Immature natural killer cell (primary cell): ENCODE measurements around the gene ARHGAP31. TPM values are rescaled to one million over a fixed set of nuclear protein-coding genes. Genes with fewer than 3 reads are reported as not detected.

ENCODE experiments used
- DNase-seq, 3 donors: peaks; one replicate each; pipeline ENCODE4 v3.0.0; 2022; ENCODE audit warnings: mixed read lengths in 1 of 3
- H3K27ac Mint-ChIP-seq, 6 donors: one replicate each; pipeline ENCODE4 v1.8.0; 2020; ENCODE audit warnings: mixed read lengths in 6 of 6, mild to moderate bottlenecking in 5 of 6, inconsistent platforms in 4 of 6, moderate library complexity in 3 of 6
- H3K27me3 Mint-ChIP-seq, 3 donors: one replicate each; pipeline ENCODE4 v1.8.0; 2020 to 2021; ENCODE audit warnings: low read depth in 3 of 3, mild to moderate bottlenecking in 3 of 3, mixed read lengths in 3 of 3, moderate library complexity in 3 of 3, inconsistent platforms in 1 of 3
- H3K36me3 Mint-ChIP-seq, 3 donors: one replicate each; pipeline ENCODE4 v1.8.0; 2020; ENCODE audit warnings: mixed read lengths in 3 of 3, inconsistent platforms in 2 of 3, mild to moderate bottlenecking in 2 of 3
- H3K4me1 Mint-ChIP-seq, 2 donors: one replicate each; pipeline ENCODE4 v1.8.0; 2020; ENCODE audit warnings: inconsistent platforms in 2 of 2, mild to moderate bottlenecking in 2 of 2, mixed read lengths in 2 of 2, moderate library complexity in 1 of 2
- H3K4me3 Mint-ChIP-seq, 5 donors: one replicate each; pipeline ENCODE4 v1.8.0; 2020; ENCODE audit warnings: mild to moderate bottlenecking in 5 of 5, mixed read lengths in 5 of 5, inconsistent platforms in 3 of 5, moderate library complexity in 3 of 5
- H3K9me3 Mint-ChIP-seq, 6 donors: one replicate each; pipeline ENCODE4 v1.8.0; 2020; ENCODE audit warnings: mild to moderate bottlenecking in 6 of 6, mixed read lengths in 6 of 6, inconsistent platforms in 4 of 6, moderate library complexity in 3 of 6
- polyA plus RNA-seq, 3 donors: library from polyadenylated mRNA; unstranded; fragments of 300-500 nt; fragmentation: Illumina TruSeq; gene quantifications; one replicate each; pipeline ENCODE4 v1.2.3, GENCODE V29; 2021

Gene ARHGAP31
- polyA plus RNA-seq, 3 donors from 2014 or later = 1.1 to 4.9 (median 2.8) TPM

GRCh38 chr3:119376758-119377157 is 82.6 kb downstream of the ARHGAP31 start:
- no peaks in the 10 kb centered on the region for H3K9me3 Mint-ChIP-seq
- H3K4me1 Mint-ChIP-seq = no peaks in the 10 kb centered on the region

GRCh38 chr3:119378259-119378803 is 84.1 kb downstream of the ARHGAP31 start:
- H3K27me3 Mint-ChIP-seq = peaks cover 0 to 1% (median 0%) of the 10 kb centered on the region in 3 donors
- H3K27ac Mint-ChIP-seq = no peak overlapping the region
- H3K4me3 Mint-ChIP-seq = no peak overlapping the region
- no peaks in the 10 kb centered on the region for H3K9me3 Mint-ChIP-seq
- no peaks in the 10 kb centered on the region for H3K4me1 Mint-ChIP-seq
- H3K36me3 Mint-ChIP-seq = peaks cover 9 to 17% (median 13%) of the 10 kb centered on the region in 3 donors
- no peak for DNase-seq

More at GRCh38 chr3:119376758-119377157, 82.6 kb downstream of the ARHGAP31 start:
- DNase-seq = no peak
- Mint-ChIP-seq H3K4me3 (no peak overlapping the region), H3K27me3 (no peaks in the 10 kb centered on the region), H3K36me3 (peaks cover 4 to 6% (median 5%) of the 10 kb centered on the region in 3 donors), H3K27ac (no peak overlapping the region)

GRCh38 chr3:119380697-119381096 is 86.5 kb downstream of the ARHGAP31 start:
- Mint-ChIP-seq H3K4me1 (no peaks in the 10 kb centered on the region), H3K36me3 (peaks cover 14 to 23% (median 16%) of the 10 kb centered on the region in 3 donors)

GRCh38 chr3:119382134-119382533 is 88.0 kb downstream of the ARHGAP31 start:
- H3K4me1 Mint-ChIP-seq = no peaks in the 10 kb centered on the region
- H3K27me3 Mint-ChIP-seq = peaks cover 0 to 1% (median 0%) of the 10 kb centered on the region in 3 donors
- H3K36me3 Mint-ChIP-seq = peaks cover 10 to 20% (median 15%) of the 10 kb centered on the region in 3 donors
- no peak for DNase-seq
- H3K27ac Mint-ChIP-seq = no peak overlapping the region
- no peak overlapping the region for H3K4me3 Mint-ChIP-seq
- no peaks in the 10 kb centered on the region for H3K9me3 Mint-ChIP-seq

More at GRCh38 chr3:119380697-119381096, 86.5 kb downstream of the ARHGAP31 start:
- peaks cover 0 to 1% (median 0%) of the 10 kb centered on the region in 3 donors for H3K27me3 Mint-ChIP-seq
- H3K4me3 Mint-ChIP-seq = no peak overlapping the region
- no peaks in the 10 kb centered on the region for H3K9me3 Mint-ChIP-seq
- no peak for DNase-seq
- no peak overlapping the region for H3K27ac Mint-ChIP-seq

GRCh38 chr3:119388577-119388976 is 94.4 kb downstream of the ARHGAP31 start:
- H3K4me1 Mint-ChIP-seq = no peaks in the 10 kb centered on the region

GRCh38 chr3:119395923-119396358 is 101.8 kb downstream of the ARHGAP31 start:
- H3K27ac Mint-ChIP-seq = peak overlapping the region in 3 of 6 donors; percentile 21 to 71 (median 22)

More at GRCh38 chr3:119388577-119388976, 94.4 kb downstream of the ARHGAP31 start:
- Mint-ChIP-seq H3K27me3 (no peaks in the 10 kb centered on the region), H3K9me3 (no peaks in the 10 kb centered on the region), H3K4me3 (no peak overlapping the region), H3K27ac (no peak overlapping the region), H3K36me3 (peaks cover 8 to 28% (median 26%) of the 10 kb centered on the region in 3 donors)
- DNase-seq = no peak

GRCh38 chr3:119396870-119397269 is 102.7 kb downstream of the ARHGAP31 start:
- no peaks in the 10 kb centered on the region for H3K9me3 Mint-ChIP-seq
- no peak overlapping the region for H3K4me3 Mint-ChIP-seq
- H3K4me1 Mint-ChIP-seq = peaks cover 6 to 10% of the 10 kb centered on the region in 2 donors
- no peak for DNase-seq
- no peak overlapping the region for H3K27ac Mint-ChIP-seq
- H3K36me3 Mint-ChIP-seq = peaks cover 21 to 43% (median 31%) of the 10 kb centered on the region in 3 donors
- no peaks in the 10 kb centered on the region for H3K27me3 Mint-ChIP-seq

More at GRCh38 chr3:119395923-119396358, 101.8 kb downstream of the ARHGAP31 start:
- peak in 1 of 3 donors; percentile 0 for DNase-seq
- peaks cover 6 to 10% of the 10 kb centered on the region in 2 donors for H3K4me1 Mint-ChIP-seq
- H3K9me3 Mint-ChIP-seq = no peaks in the 10 kb centered on the region
- H3K27me3 Mint-ChIP-seq = no peaks in the 10 kb centered on the region
- H3K4me3 Mint-ChIP-seq = no peak overlapping the region
- peaks cover 14 to 38% (median 28%) of the 10 kb centered on the region in 3 donors for H3K36me3 Mint-ChIP-seq

- Mint-ChIP-seq H3K4me1 (peaks cover 6 to 10% of the 10 kb centered on the region in 2 donors), H3K9me3 (no peaks in the 10 kb centered on the region), H3K36me3 (peaks cover 6 to 35% (median 16%) of the 10 kb centered on the region in 3 donors), H3K4me3 (no peak overlapping the region), H3K27ac (no peak overlapping the region), H3K27me3 (peaks cover 0 to 2% (median 0%) of the 10 kb centered on the region in 3 donors)
- DNase-seq = no peak
Measured at GRCh38 chr3:119400466-119400865, 106.3 kb downstream of the ARHGAP31 start.

- Mint-ChIP-seq H3K27me3 (peaks cover 0 to 2% (median 0%) of the 10 kb centered on the region in 3 donors), H3K4me1 (peaks cover 0 to 3% of the 10 kb centered on the region in 2 donors), H3K4me3 (no peak overlapping the region), H3K27ac (no peak overlapping the region), H3K9me3 (no peaks in the 10 kb centered on the region), H3K36me3 (peaks cover 6 to 35% (median 16%) of the 10 kb centered on the region in 3 donors)
- no peak for DNase-seq
Measured at GRCh38 chr3:119401069-119401468, 106.9 kb downstream of the ARHGAP31 start.

GRCh38 chr3:119401503-119402440 is 107.6 kb downstream of the ARHGAP31 start:
- H3K27ac Mint-ChIP-seq = peak overlapping the region in 1 of 6 donors; percentile 84
- H3K4me3 Mint-ChIP-seq = no peak overlapping the region
- H3K27me3 Mint-ChIP-seq = peaks cover 0 to 2% (median 0%) of the 10 kb centered on the region in 3 donors
- no peaks in the 10 kb centered on the region for H3K4me1 Mint-ChIP-seq
- H3K36me3 Mint-ChIP-seq = peaks cover 6 to 35% (median 16%) of the 10 kb centered on the region in 3 donors
- no peaks in the 10 kb centered on the region for H3K9me3 Mint-ChIP-seq
- no peak for DNase-seq

- no peak overlapping the region for H3K27ac Mint-ChIP-seq
- H3K4me3 Mint-ChIP-seq = no peak overlapping the region
- peaks cover 0 to 2% (median 0%) of the 10 kb centered on the region in 3 donors for H3K27me3 Mint-ChIP-seq
- no peak for DNase-seq
- no peaks in the 10 kb centered on the region for H3K4me1 Mint-ChIP-seq
- peaks cover 6 to 31% (median 20%) of the 10 kb centered on the region in 3 donors for H3K36me3 Mint-ChIP-seq
- H3K9me3 Mint-ChIP-seq = no peaks in the 10 kb centered on the region
Measured at GRCh38 chr3:119402791-119403190, 108.6 kb downstream of the ARHGAP31 start.

GRCh38 chr3:119403201-119403600 is 109.0 kb downstream of the ARHGAP31 start:
- DNase-seq = no peak
- H3K27me3 Mint-ChIP-seq = peaks cover 0 to 2% (median 0%) of the 10 kb centered on the region in 3 donors
- H3K27ac Mint-ChIP-seq = no peak overlapping the region
- H3K4me3 Mint-ChIP-seq = no peak overlapping the region
- H3K4me1 Mint-ChIP-seq = no peaks in the 10 kb centered on the region
- no peaks in the 10 kb centered on the region for H3K9me3 Mint-ChIP-seq
- H3K36me3 Mint-ChIP-seq = peaks cover 6 to 31% (median 20%) of the 10 kb centered on the region in 3 donors

GRCh38 chr3:119405315-119405714 is 111.1 kb downstream of the ARHGAP31 start:
- Mint-ChIP-seq H3K27ac (no peak overlapping the region), H3K36me3 (peaks cover 6 to 27% (median 23%) of the 10 kb centered on the region in 3 donors), H3K9me3 (no peaks in the 10 kb centered on the region), H3K4me1 (no peaks in the 10 kb centered on the region), H3K4me3 (no peak overlapping the region), H3K27me3 (peaks cover 0 to 2% (median 0%) of the 10 kb centered on the region in 3 donors)
- DNase-seq = no peak
